ENCODE results near the gene TMEM17.

The TMEM17 gene

GRCh38 chr2:62506421-62506750, 391 bp upstream of the TMEM17 start:
- no peak for DNase-seq

- DNase-seq = no peak
Measured at GRCh38 chr2:62505109-62505749, 766 bp downstream of the TMEM17 start.

- DNase-seq = no peak
Measured at GRCh38 chr2:62504657-62505056, 1.3 kb downstream of the TMEM17 start.

GRCh38 chr2:62501794-62502500, 4.0 kb downstream of the TMEM17 start:
- no peak for DNase-seq

- no peak for DNase-seq
Measured at GRCh38 chr2:62501069-62501468, 4.9 kb downstream of the TMEM17 start.

- DNase-seq = no peak
Measured at GRCh38 chr2:62499430-62500060, 6.5 kb downstream of the TMEM17 start.

GRCh38 chr2:62498739-62499138, 7.3 kb downstream of the TMEM17 start:
- no peak for DNase-seq

- DNase-seq = no peak
Measured at GRCh38 chr2:62495761-62496160, 10.2 kb downstream of the TMEM17 start.

- no peak for DNase-seq
Measured at GRCh38 chr2:62492048-62492447, 13.9 kb downstream of the TMEM17 start.

GRCh38 chr2:62489702-62490101, 16.3 kb downstream of the TMEM17 start:
- DNase-seq = no peak

GRCh38 chr2:62489162-62489561, 16.8 kb downstream of the TMEM17 start:
- no peak for DNase-seq

GRCh38 chr2:62486439-62486765, 19.6 kb downstream of the TMEM17 start:
- no peak for DNase-seq

- DNase-seq = no peak
Measured at GRCh38 chr2:62485761-62486438, 20.1 kb downstream of the TMEM17 start.

- DNase-seq = no peak
Measured at GRCh38 chr2:62482558-62483352, 23.2 kb downstream of the TMEM17 start.

GRCh38 chr2:62479917-62480316, 26.1 kb downstream of the TMEM17 start:
- DNase-seq = no peak

- DNase-seq = no peak
Measured at GRCh38 chr2:62478093-62478580, 27.9 kb downstream of the TMEM17 start.

GRCh38 chr2:62477573-62477972, 28.4 kb downstream of the TMEM17 start:
- no peak for DNase-seq

GRCh38 chr2:62475172-62476011, 30.6 kb downstream of the TMEM17 start:
- DNase-seq = no peak

- DNase-seq = no peak
Measured at GRCh38 chr2:62474176-62474575, 31.8 kb downstream of the TMEM17 start.

- DNase-seq = no peak
Measured at GRCh38 chr2:62473246-62473827, 32.7 kb downstream of the TMEM17 start.

GRCh38 chr2:62472312-62472711, 33.7 kb downstream of the TMEM17 start:
- no peak for DNase-seq

- no peak for DNase-seq
Measured at GRCh38 chr2:62471816-62472215, 34.2 kb downstream of the TMEM17 start.

Measured in stimulated activated CD4-positive, alpha-beta T cell treated with anti-CD3 and anti-CD28 coated beads, Interleukin-1b, Interleukin-23, amount 100 ng/mL, for 48 hours (primary cell).